Measurements from ENCODE around the gene SMPDL3B. TPM values are rescaled to one million over a fixed set of nuclear protein-coding genes. Genes with fewer than 3 reads are reported as not detected.
A peak's percentile ranks its signal among the peaks of the same experiment; 100 is the strongest.

The SMPDL3B gene
- total RNA-seq = 20.1 and 23.3 TPM in 2 replicates

GRCh38 chr1:27934818-27935549 is at the start of gene SMPDL3B:
Gene SMPDL3B (plus strand): TSS chr1:27935000. CDS start chr1:27935184, 184 bp downstream.
- peak within 1 kb of the TSS; percentile 45 for H3K4me3 ChIP-seq (ENCODE audit: low read depth, low read length)
- DNase-seq (ENCODE audit: low read depth) = peak; percentile 35
- peak; percentile 40 for TF ChIP-seq CTCF (IDR thresholded peaks at IDR 0.05; ENCODE audit: insufficient read depth, low read length, poor library complexity, severe bottlenecking)

GRCh38 chr1:27885114-27885528 is 49.7 kb upstream of the SMPDL3B start:
- Histone ChIP-seq H3K4me3 (ENCODE audit: low read depth, low read length) (no peak overlapping the region), H3K27me3 (ENCODE audit: control insufficient read depth, insufficient read depth, low read length) (no peaks in the 10 kb centered on the region), H3K36me3 (ENCODE audit: control insufficient read depth, insufficient read depth, low read length) (no peaks in the 10 kb centered on the region)
- TF ChIP-seq CTCF (IDR thresholded peaks at IDR 0.05; ENCODE audit: insufficient read depth, low read length, poor library complexity, severe bottlenecking) = no peak
- no peak for DNase-seq (ENCODE audit: low read depth)

More at GRCh38 chr1:27934818-27935549, at the start of gene SMPDL3B:
- Histone ChIP-seq H3K27me3 (ENCODE audit: control insufficient read depth, insufficient read depth, low read length) (peaks cover 2% of the 10 kb centered on the region), H3K36me3 (ENCODE audit: control insufficient read depth, insufficient read depth, low read length) (no peaks in the 10 kb centered on the region)

- no peak overlapping the region for H3K4me3 ChIP-seq (ENCODE audit: low read depth, low read length)
- no peaks in the 10 kb centered on the region for H3K27me3 ChIP-seq (ENCODE audit: control insufficient read depth, insufficient read depth, low read length)
- TF ChIP-seq CTCF (IDR thresholded peaks at IDR 0.05; ENCODE audit: insufficient read depth, low read length, poor library complexity, severe bottlenecking) = no peak
- H3K36me3 ChIP-seq (ENCODE audit: control insufficient read depth, insufficient read depth, low read length) = no peaks in the 10 kb centered on the region
- DNase-seq (ENCODE audit: low read depth) = no peak
Measured at GRCh38 chr1:27885621-27886352, 49.0 kb upstream of the SMPDL3B start.

- Histone ChIP-seq H3K27me3 (ENCODE audit: control insufficient read depth, insufficient read depth, low read length) (no peaks in the 10 kb centered on the region), H3K4me3 (ENCODE audit: low read depth, low read length) (no peak overlapping the region), H3K36me3 (ENCODE audit: control insufficient read depth, insufficient read depth, low read length) (no peaks in the 10 kb centered on the region)
- no peak for TF ChIP-seq CTCF (IDR thresholded peaks at IDR 0.05; ENCODE audit: insufficient read depth, low read length, poor library complexity, severe bottlenecking)
- DNase-seq (ENCODE audit: low read depth) = no peak
Measured at GRCh38 chr1:27886353-27886679, 48.5 kb upstream of the SMPDL3B start.

- H3K27me3 ChIP-seq (ENCODE audit: control insufficient read depth, insufficient read depth, low read length) = no peaks in the 10 kb centered on the region
- no peak for DNase-seq (ENCODE audit: low read depth)
- H3K36me3 ChIP-seq (ENCODE audit: control insufficient read depth, insufficient read depth, low read length) = no peaks in the 10 kb centered on the region
- H3K4me3 ChIP-seq (ENCODE audit: low read depth, low read length) = no peak overlapping the region
- no peak for TF ChIP-seq CTCF (IDR thresholded peaks at IDR 0.05; ENCODE audit: insufficient read depth, low read length, poor library complexity, severe bottlenecking)
Measured at GRCh38 chr1:27886744-27887143, 48.1 kb upstream of the SMPDL3B start.

All from kidney epithelial cell (primary cell).